ENCODE results near the gene LILRA5.
"Not testable (repeated sequence)": the region's sequence is repeated elsewhere in the genome, so short reads cannot be mapped to it uniquely, and the experiment has no call there.

LILRA5 gene

GRCh38 chr19:54302257-54302656 lies 10.7 kb downstream of the LILRA5 start:
- DNase-seq (ENCODE audit: low spot score), result no peak

DNA sequence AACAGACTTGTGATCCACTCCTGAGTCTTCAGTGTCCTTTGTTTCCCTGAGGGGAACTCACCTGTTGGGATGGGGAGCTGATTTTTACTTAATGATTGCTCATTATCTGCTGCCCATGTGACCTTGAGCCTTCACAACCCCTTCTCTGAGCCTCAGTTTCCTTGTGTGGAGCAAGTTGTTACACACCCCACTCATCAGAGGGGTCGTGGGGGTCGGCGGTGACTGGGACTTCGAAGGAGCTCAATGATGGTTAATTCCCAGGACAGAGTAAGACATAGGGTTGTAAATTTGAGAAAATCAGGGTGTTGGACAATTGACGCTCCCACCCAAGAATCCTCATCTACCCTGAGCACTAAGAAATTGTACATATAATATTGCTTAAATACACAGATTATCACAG lies 13.5 kb downstream of the LILRA5 start:
- no peak for DNase-seq (ENCODE audit: low spot score)

DNA sequence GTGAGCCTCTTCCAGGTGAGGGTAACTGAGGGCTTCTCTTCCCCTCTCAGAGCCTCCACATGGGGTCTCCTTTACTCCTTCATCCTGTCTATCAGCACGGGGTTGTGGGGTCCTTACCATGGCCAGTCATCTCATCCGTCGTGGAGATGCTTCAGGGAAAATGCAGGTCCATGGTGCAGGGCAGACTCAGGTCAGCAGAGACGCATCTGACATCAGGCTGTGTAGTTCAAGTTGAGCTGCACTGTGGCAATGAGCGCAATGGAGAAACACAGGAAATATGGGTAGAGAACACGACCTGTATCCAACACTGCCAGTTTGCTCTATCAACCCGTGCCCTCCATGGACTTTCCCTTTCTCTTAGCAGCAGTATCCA lies 13.9 kb downstream of the LILRA5 start:
- no peak for DNase-seq (ENCODE audit: low spot score)

GRCh38 chr19:54298357-54299125 lies 14.4 kb downstream of the LILRA5 start:
- DNase-seq (ENCODE audit: low spot score), result no peak

DNA sequence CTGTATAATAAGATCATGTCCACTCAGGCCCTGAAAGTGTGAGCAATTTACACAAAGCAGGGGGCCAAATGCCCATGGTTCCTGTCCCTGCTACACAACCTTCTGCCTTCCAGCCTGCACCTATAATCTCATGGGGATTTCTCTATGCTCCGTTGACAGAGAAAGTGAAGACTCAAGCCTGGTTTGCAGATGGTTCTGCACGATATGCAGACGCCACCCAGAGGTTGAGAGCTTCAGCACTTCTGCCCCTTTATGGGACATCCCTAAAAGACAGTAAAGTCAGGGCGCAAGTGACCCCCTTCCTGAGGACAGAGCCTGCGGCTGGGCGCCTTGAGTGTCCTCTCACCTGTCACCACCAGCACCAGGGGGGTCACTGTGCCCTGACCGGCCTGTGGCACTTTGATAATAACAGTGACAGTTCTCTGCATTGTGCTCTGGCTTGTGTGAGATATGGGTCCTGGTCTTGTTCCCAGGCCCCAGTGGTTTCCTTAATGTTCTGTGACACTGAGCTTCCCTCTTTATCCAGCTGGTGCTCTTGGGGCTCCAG lies 15.1 kb downstream of the LILRA5 start:
- DNase-seq (ENCODE audit: low spot score), result no peak

DNA sequence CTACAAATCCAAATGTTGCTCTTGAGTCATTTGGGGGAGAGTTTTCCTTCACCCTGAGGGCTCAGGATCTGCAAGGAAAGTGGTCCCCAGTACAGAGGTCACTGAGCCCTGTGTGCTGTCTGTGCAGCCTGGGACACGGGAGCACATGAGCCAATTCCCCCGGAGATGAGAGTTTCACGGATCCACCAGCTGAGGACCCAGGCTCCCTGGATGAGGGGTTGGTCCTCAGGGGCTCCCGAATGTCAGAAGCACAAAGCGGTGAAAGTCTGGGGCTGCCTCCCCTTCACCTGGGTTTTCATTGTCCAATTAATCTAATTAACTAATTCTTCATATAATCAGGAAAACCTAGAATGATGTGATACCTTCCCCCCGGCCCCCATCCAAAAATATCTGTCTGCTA lies 18.4 kb downstream of the LILRA5 start:
- no peak for DNase-seq (ENCODE audit: low spot score)

GRCh38 chr19:54289160-54289559 lies 23.8 kb downstream of the LILRA5 start:
- DNase-seq (ENCODE audit: low spot score), result not testable (repeated sequence)

GRCh38 chr19:54287456-54287855 lies 25.5 kb downstream of the LILRA5 start:
- DNase-seq (ENCODE audit: low spot score), result no peak

DNA sequence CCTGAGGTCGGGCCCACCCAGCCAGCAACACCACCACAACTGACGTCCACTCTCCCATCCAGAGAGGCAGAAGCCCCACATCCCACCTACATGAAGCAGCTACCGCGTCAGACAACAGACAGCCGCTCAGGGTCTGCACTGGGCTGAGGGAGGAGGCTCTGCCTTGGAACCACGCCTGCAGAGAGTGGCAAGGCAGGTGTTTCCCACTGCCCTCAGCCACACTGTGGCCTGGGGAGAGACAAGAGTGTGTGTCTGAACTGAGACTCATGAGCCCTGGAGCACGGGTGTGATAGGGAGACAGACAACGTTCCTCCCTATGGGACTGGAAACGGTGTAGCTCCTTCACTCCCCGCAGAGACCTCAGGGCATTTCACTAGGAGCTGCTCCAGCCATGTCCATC lies 26.7 kb downstream of the LILRA5 start:
- not testable (repeated sequence) for DNase-seq (ENCODE audit: low spot score)

GRCh38 chr19:54285427-54286056 lies 27.4 kb downstream of the LILRA5 start:
- DNase-seq (ENCODE audit: low spot score), result not testable (repeated sequence)

- DNase-seq (ENCODE audit: low spot score), result no peak
Observed at GRCh38 chr19:54282686-54283470, 30.1 kb downstream of the LILRA5 start.

DNA sequence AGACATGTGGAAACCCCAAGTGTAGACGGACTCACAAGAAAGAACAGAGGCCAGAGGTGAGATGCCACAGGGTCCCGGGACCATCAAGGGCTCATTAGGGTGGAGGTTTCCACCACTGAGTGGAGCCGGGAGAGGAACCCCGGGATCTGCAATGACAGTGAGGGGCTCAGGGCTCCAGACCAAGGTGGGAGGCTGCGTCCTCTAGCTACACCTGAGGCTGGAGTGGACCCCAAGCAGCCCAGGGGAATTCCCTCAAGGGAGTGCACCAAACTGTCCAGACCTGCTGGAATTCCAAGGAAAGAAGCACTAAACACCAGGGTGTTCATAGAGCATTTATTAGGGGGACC lies 31.3 kb downstream of the LILRA5 start:
- DNase-seq (ENCODE audit: low spot score), result not testable (repeated sequence)

- DNase-seq (ENCODE audit: low spot score), result no peak
Observed at GRCh38 chr19:54281007-54281728, 31.8 kb downstream of the LILRA5 start, which contains the start of gene LILRB2. Gene LILRB2 (minus strand): TSS chr19:54281110. CDS start chr19:54280496, 614 bp downstream.

DNA sequence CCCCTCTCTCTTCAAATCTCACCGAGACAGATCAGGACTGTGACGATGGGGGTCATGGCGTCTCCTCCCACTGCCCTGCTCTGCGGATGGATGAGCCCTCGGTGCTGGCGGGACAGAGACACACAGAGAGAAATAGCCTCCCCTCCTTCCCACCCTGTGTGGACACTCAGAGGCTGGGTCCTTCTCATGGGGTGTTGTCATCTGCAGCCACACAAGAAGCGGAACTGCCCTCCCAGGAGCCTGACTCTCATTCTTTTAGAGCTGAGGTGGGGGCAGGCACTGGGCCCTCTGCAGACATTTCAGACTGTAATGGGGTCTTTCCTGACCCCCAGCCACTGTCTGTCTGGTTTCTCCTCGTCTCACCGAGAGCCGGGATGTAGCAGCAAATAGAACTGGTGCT lies 32.5 kb downstream of the LILRA5 start:
- not testable (repeated sequence) for DNase-seq (ENCODE audit: low spot score)

- not testable (repeated sequence) for DNase-seq (ENCODE audit: low spot score)
Observed at GRCh38 chr19:54280025-54280424, 32.9 kb downstream of the LILRA5 start.

DNA sequence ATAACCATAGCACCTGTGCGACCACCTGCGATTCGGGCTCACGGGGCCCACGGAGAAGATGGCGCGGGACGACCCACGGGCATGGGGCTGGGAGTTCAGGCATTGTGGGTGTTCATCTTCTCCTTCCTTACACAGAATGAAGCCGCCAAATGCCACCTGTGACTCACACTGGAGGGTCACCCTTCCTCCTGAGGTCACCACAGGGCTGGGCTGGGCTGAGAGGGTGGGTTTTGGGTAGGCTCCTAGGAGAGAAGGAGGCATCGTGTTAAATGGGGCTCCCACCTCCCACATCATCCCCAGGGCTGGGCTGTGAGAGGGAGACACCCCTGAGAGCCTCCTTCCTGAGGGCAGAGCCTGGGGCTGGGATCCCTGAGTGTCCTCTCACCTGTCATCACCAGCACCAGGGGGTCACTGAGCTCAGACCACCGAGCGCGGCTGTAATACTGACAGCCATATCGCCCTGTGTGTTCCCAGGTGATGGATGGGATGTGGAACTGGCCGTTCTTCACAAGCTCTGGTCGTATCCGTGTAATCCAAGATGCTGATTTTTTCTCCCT lies 33.5 kb downstream of the LILRA5 start:
- DNase-seq (ENCODE audit: low spot score), result no peak

DNA sequence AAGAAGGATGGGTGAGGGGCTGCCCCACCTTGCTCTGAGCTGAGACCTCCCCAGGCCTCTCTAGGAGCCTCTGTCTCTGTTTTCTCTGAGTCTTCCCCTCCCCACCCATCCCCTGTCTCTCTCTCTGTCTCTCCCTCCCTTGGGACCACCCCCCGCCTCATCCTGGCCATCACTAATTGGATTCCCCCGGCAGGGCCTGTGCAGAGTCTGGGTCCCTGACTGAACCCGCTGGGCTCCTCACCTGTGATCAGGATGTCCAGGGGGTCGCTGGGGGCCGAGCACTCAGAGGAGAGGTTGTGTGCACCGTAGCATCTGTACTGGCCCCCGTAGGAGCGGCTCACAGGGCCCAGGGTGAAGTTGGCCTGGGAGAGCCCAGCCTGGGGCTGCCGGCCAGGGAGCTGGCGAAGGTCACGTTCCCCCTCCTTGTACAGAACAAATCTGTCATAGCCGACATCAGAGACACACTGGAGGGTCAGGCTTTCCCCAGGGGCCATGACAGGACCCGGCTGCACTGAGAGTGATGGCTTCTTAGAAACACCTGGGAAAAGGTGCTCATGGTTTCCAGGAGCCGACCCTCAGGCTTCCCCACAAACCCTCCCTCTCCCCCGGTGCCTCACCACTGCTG lies 34.3 kb downstream of the LILRA5 start:
- DNase-seq (ENCODE audit: low spot score), result not testable (repeated sequence)

GRCh38 chr19:54278056-54278455 lies 34.9 kb downstream of the LILRA5 start:
- not testable (repeated sequence) for DNase-seq (ENCODE audit: low spot score)

- not testable (repeated sequence) for DNase-seq (ENCODE audit: low spot score)
Observed at GRCh38 chr19:54277111-54277615, 35.8 kb downstream of the LILRA5 start.

DNA sequence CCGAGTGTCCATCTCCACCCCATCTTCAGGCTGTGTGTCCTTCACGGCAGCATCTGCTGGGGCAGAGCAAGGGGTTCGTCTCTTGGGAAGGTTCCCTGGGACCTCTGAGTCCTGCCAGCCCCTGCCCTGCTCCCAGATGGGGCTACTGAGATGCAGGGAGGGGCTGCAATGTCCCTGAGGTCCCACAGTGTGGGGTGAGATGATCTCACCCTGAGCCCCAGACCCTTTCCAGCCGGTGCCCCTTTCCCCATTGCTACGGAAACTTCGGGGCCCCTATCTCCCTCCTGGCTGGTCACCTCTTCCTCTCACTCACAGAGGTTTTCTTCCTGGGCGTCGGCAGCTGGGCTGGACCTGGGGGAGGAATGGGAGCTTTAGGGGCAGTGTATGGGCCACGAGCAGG lies 37.0 kb downstream of the LILRA5 start:
- no peak for DNase-seq (ENCODE audit: low spot score)

GRCh38 chr19:54274516-54274915 lies 38.5 kb downstream of the LILRA5 start:
- DNase-seq (ENCODE audit: low spot score), result not testable (repeated sequence)
